PFSK-1 (cell line): ENCODE results near the gene LINGO4.

Experiments
- FOXP2 ChIP-seq: optimal IDR thresholded peaks from 2 replicates; pipeline ENCODE3; 2011; ENCODE audit warnings: borderline replicate concordance, control low read depth, inconsistent platforms; ENCODE audit not compliant: insufficient read depth; ENCODE audit errors: extremely low read length, extremely low read depth
- POLR2AphosphoS5 ChIP-seq: IDR thresholded peaks from 2 replicates; pipeline ENCODE4 v1.6.1; 2012; ENCODE audit warnings: low read depth, mild to moderate bottlenecking, control low read depth, low read length, moderate library complexity
- REST ChIP-seq, 2 experiments: IDR thresholded peaks; 2 replicates each; pipeline versions ENCODE4 v1.6.1 to v1.8.0; 2011 to 2012; ENCODE audit warnings: low read depth in 2 of 2, low read length in 2 of 2, control low read depth in 1 of 2, inconsistent platforms in 1 of 2, mild to moderate bottlenecking in 1 of 2, moderate library complexity in 1 of 2; ENCODE audit not compliant: insufficient read depth in 1 of 2
- SIN3A ChIP-seq: IDR thresholded peaks from 2 replicates; pipeline ENCODE4 v1.6.1; 2012; ENCODE audit warnings: mild to moderate bottlenecking, low read length, moderate library complexity, borderline replicate concordance; ENCODE audit not compliant: insufficient read depth

- TF ChIP-seq POLR2AphosphoS5 = no peak
- no peak for TF ChIP-seq REST (IDR thresholded peaks at IDR 0.05; ENCODE audit: insufficient read depth in 1 of 2, low read depth in 2 of 2, low read length in 2 of 2)
- no peak for TF ChIP-seq SIN3A
- TF ChIP-seq FOXP2 = no peak
Observed at GRCh38 chr1:151805066-151805820, at the start of gene LINGO4.
